GF-D8 (cell line): Measurements from ENCODE around the gene UNC79.

ENCODE experiments used
- DNase-seq: peaks from one replicate; lab custom pipeline; 2025; lab: John Stamatoyannopoulos, UW

UNC79 gene

DNA sequence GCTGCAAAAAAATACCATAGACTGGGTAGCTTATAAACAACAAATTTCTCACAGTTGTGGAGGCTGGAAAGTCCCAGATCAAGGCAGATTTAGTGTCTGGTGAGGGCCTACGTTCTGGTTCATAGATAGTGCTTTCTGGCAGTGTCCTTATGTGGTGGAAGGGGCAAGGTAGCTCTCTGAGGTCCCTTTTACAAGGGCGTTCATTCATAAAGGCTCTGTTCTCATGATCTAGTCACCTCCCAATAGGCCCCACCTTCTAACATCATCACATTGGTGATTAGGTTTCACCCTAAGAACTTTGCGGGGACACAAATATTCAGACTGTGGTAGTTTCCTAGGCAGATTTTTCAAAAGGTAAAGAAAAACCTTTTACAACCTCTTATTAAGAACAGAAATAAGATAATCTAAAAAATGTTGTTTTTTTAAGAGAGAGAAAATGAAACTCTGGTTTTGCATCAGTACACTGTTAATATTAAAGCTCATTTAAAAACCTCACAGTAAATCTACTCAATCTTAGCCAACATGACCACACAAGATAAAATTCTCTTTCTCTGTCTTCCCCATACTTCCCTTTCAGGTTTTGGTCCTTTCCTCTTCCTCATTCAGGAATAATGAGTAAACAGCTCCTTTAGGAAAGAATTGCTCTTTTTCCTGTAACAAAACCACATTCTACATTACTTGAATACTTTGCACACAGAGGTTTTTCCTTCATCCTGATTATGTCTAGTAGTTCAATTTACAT is 117.5 kb downstream of the UNC79 start:
- DNase-seq: no peak

GRCh38 chr14:93549595-93549994 is 118.9 kb downstream of the UNC79 start:
- no peak for DNase-seq

DNA sequence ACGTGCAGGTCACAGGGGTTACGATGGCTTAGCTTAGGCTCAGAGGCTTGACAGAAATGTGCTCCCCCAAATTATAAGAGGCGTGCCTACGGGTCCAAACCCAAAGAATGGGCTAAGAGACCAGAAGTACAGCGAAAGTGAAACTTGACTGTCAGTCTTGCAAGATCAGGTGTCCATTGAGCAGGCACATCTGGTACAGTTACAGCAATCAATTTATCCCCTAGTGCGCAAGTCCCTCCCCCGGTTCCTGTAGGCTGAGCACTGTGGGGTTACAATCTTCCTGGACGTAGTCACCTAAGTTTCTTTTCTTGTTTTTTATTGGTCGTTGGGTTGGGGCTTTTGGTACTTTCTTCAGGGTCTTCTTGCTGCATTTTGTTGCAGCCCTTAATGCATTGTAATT is 134.2 kb downstream of the UNC79 start:
- no peak for DNase-seq

DNA sequence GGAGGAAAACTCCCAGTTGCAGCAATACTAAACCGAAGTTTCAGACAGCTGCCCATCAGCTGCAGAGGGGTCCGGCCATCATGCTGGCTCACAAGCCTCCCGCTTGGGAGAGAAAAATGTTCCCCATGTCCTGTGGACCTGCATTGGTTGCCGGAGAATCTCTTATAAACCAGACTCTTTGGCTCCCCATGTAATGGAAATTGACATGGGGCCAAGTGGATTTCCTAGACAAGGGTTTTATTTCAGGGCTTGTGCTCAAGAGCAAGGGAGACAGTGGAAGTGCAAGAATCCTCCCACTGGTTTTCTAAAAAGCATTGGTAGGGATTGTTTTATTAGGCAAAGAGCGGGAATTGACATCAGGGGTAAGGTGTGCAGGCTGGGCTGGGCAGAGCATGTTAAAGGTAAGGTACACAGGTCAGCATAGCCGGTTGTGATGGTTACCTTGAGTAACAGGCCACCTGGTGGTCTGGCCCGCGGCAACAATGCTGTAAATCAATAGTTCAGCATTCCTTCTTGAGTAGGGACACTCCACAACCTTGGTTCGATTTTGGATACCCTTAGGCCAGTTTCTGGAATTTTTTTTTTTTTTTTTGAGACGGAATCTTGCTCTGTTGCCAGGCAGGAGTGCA is 135.4 kb downstream of the UNC79 start:
- no peak for DNase-seq

- no peak for DNase-seq
Measured at GRCh38 chr14:93571275-93571674, 140.5 kb downstream of the UNC79 start.

DNA sequence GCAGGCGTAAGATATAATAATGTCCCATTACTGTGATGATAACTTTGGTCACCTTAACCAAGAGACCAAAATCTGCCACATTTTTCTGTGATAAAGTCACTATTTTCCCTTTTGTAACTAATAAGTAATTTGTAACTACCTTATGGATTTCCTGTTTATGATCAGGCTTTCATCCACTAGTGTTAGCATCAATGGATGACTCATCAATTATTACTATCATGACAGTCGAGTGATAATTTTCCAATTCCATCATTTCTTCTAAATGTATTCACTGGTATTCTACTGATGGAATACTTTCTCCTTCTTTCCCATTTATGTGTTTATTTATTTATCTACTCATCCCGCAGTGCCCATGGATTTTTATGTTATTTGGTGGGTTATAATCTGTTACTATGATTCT is 148.4 kb downstream of the UNC79 start:
- DNase-seq: no peak

GRCh38 chr14:93582516-93582915 is 151.8 kb downstream of the UNC79 start:
- no peak for DNase-seq

- DNase-seq: no peak
Measured at GRCh38 chr14:93587330-93587729, 156.6 kb downstream of the UNC79 start.

DNA sequence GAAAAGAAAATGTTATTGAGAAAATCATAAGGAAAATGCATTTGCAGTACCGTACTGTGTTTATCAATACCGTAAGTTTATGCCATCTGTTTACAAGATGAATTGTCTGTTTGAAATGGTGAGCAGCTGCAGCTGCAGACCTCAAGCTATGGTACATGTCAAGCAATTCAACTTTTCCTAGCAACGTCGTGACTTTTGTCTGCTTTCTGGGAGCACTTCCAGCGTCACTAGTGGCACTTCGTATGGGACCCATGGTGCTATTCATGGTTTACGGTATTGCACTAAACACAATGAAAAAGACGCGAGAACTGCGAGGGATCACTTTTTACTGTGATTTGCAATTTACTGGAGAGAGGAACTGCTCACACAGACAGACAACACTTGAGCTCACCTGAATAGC is 160.8 kb downstream of the UNC79 start:
- no peak for DNase-seq

DNA sequence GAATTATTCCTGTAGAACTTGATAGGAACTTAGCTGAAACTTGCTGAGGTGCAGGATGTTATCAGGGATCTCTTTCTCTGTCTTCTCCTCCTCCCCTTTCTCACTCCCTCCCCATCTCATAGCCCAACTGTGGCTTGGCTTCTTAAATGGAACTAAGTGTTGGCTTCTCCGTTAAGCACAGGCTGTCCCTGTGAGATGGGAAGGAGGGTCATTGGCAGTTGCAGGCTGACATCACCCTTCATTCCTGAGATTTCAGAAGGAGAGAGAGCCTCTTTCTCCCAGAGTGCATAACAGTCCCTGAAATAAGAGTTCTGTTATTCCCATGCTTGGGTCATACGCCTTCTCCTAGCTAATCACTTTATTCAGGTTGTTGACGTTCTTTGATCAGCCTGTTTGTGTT is 162.0 kb downstream of the UNC79 start:
- DNase-seq: no peak

GRCh38 chr14:93606091-93606490 is 175.4 kb downstream of the UNC79 start:
- DNase-seq: no peak

DNA sequence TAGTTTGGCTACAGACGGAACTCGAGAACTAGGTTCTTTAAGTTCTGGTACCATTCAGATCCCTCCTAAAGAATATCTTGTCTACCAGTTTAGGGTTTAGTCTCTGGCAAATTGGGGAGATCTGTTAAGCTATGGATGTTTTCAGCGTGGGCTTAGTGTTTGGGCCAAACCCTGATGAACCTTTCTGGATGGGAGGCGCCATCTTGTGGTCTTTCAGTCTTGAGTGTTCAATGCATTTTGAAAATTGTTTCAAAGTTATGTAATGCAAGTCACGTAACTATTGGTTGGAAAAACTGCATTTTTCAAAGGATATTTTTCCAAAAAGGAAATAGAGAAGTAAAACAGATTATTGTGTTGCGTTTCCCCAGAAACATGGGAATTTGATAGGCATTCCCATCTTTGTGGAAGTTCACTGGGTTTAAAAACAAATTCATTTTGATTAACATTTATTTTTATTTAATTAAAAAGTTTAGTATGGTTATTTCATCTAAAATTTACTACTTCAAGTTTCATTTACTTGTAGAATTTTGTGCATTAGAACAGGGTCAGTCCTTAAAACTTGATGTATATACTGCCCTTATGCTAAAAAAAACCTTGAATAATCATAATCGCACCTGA is 188.5 kb downstream of the UNC79 start:
- DNase-seq: no peak

DNA sequence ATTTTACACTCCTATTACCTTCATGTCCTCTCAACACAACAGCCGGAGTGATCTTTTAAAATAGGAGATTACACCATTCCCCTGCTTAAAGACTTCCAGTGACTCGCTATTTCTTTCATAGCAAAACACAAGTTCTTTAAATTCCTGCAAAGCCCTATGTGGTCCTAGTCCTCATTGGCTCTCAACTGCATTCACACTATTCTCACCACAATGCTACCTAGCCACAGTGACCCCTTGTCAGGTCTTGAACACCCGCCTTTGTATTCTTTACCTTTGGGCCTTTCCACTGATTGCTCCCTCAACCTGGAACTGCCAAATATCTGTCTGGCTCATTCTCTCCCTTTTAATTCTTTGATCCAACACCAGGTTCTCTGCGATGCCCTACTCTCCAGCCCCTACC is 197.3 kb downstream of the UNC79 start:
- no peak for DNase-seq

DNA sequence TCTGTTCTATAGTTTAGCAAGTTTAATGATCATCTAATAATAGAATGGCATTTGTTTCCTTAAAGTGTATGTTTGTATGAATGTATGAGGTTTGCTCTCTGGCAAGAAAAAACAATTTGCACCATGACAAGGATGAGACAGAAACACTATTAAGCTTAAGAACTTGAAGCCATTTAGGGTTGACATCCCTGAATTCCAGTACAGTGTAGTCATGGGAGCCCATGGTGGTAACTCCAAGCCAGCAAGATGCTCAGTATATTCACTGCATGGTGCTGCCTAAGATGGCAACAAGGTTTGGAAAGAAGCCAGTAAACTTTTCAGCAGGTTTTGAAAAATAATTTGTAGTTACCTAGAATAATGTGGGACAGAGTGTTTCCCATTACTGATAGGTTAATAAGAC is 198.9 kb downstream of the UNC79 start:
- DNase-seq: no peak

DNA sequence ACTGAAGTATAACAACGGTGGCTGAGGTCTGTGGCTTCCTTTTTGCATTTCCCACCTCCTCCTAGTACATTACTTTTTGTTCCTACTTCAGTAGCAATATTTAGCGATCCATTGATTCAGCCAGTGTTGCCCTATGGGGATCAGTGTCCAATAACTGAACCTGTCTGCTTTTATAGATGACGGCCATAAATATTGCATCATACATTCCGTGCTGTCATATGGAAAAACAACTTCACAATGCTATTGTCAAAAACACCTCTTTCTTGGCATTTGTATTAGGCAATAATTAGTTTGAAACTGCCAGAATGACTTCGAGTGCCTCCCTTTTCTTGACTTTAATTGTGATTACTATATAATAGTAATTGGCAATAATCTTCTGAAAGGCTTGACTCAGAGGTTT is 208.1 kb downstream of the UNC79 start:
- no peak for DNase-seq

DNA sequence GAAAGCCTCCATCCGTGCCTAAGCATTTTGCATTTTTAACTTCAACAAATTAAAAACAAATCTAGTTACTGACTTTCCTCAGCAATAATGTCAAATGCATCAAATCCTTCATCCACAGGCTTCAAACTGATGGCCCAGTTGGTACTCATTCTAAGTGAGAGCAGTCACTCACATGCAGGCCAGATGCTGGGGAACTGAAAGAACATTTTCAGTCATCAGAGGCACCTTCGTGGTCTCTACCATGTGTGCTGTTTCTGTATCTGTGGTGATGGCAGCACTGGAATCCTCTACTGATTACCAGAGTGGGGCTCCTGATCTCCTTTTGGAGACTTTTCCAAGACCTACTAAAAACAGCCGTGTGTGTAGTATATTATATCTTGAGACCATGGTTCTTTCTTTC is 212.4 kb downstream of the UNC79 start:
- no peak for DNase-seq

DNA sequence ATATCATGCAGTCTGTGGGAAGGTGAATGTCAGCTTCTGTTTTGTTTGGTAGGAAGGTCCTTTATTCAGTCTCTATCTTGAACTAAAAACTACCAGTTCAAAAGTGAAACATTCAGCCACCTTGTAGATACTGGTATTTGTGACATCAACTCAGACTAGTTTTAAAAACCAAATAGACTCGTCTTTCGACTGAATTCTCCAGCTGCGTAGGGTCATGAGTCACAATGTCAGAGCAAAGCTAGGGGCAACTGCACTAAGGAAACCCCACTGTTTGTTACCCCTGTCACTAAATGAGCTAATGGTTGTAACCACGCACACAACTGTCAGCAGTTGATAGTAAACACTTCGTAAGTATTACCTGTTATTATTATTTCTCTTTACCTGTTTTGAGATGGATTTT is 212.9 kb downstream of the UNC79 start:
- DNase-seq: no peak

DNA sequence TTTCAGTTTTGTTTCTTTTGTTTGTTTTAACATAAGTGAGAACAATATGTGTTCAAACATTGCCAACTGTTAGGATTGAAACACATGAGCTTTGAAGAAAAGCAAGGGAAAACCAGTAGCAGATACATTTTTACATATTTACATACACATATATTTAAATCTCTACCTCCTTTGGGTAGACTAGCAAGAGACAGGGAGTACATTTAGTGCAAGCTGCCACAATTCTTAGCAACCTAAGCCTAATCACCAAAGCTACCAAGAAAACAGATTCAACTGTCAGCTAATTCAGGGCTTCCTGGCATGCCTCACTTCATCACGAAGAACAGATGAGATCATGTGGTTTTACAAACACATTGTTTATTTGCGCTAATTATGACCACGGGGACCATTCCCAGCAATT is 214.5 kb downstream of the UNC79 start:
- DNase-seq: no peak

DNA sequence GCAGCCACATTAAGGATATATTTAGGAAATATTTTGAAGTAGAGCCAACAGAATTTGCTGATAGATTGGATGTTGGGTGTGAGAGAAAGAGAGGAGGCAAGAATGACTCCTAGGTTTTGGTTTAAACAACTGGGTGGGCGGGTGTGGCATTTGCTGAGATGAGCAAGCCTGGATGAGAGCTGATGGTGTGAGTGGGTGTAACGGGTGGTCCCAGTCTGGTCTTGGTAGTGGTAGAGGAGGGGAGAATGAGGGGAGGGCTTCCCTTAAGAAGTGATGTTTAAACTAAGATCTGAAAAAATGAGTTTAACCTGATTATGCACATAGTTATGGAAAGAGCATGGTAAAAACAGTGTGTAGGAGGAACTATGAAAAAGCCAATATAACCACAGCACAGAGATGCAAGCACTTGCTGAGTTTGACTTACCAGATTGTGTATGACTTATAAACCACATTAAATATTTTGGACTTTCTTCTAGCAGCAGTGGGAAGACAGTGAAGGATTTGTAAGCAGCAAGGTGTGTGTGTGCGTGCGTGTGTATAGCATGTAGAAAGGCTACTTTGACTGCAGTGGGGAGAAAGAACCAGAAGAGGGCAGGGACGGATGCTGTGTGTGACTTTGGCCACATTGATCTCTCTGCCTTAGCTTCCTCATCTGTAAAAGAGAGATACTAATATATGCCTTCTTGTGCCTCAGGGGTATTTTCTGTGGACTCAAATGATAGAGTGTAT is 217.9 kb downstream of the UNC79 start:
- DNase-seq: no peak

DNA sequence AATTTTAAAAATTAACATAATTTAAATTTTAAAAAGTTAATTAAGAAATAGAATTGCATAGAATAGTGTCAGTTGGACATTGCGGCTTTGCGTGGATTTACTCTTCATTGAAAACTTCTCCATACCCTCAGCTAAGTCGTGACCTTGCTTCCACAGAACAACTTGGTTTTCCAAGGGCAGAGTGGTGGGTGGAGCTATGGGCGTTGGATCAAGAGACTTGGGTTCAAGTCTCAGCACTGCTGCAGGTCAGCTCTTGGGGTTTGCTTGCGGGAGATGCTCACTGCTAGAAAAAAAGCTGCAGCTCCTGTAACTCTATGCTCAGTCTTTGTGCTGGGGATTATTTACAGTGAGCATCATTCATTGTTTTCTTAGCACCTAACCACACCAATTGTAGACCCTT is 223.9 kb downstream of the UNC79 start:
- DNase-seq: no peak

- DNase-seq: no peak
Measured at GRCh38 chr14:93655078-93655750, 224.5 kb downstream of the UNC79 start.

GRCh38 chr14:93657875-93658274 is 227.1 kb downstream of the UNC79 start:
- DNase-seq: no peak
